Stimulated activated CD8-positive, alpha-beta memory T cell treated with anti-CD3 and anti-CD28 coated beads, Interleukin-4, amount 100 ng/mL, for 4 hours (primary cell): ENCODE results near the gene IGF1R.

ENCODE experiments used
- DNase-seq, 2 donors: peaks; one replicate each; pipeline ENCODE4 v3.0.0-alpha.2; 2020; ENCODE audit warnings: low read depth in 2 of 2, low spot score in 1 of 2

Gene IGF1R

GRCh38 chr15:98703126-98703685 is 54.9 kb downstream of the IGF1R start:
- no peak for DNase-seq

GRCh38 chr15:98705070-98705469 is 56.7 kb downstream of the IGF1R start:
- DNase-seq: no peak

- no peak for DNase-seq
Measured at GRCh38 chr15:98706387-98706786, 58.0 kb downstream of the IGF1R start.

- DNase-seq: no peak
Measured at GRCh38 chr15:98706986-98707385, 58.6 kb downstream of the IGF1R start.

GRCh38 chr15:98708037-98708590 is 59.8 kb downstream of the IGF1R start:
- DNase-seq: no peak

GRCh38 chr15:98711810-98712209 is 63.5 kb downstream of the IGF1R start:
- DNase-seq: no peak

GRCh38 chr15:98712845-98713584 is 64.7 kb downstream of the IGF1R start:
- no peak for DNase-seq

GRCh38 chr15:98713585-98714001 is 65.3 kb downstream of the IGF1R start:
- DNase-seq: no peak

- no peak for DNase-seq
Measured at GRCh38 chr15:98714922-98715321, 66.6 kb downstream of the IGF1R start.

GRCh38 chr15:98715401-98715800 is 67.1 kb downstream of the IGF1R start:
- DNase-seq: no peak

- no peak for DNase-seq
Measured at GRCh38 chr15:98715890-98716443, 67.6 kb downstream of the IGF1R start.

- no peak for DNase-seq
Measured at GRCh38 chr15:98717371-98717770, 69.0 kb downstream of the IGF1R start.

GRCh38 chr15:98717942-98718341 is 69.6 kb downstream of the IGF1R start:
- no peak for DNase-seq

- DNase-seq: no peak
Measured at GRCh38 chr15:98718426-98719136, 70.2 kb downstream of the IGF1R start.

GRCh38 chr15:98719137-98719740 is 70.9 kb downstream of the IGF1R start:
- DNase-seq: no peak

GRCh38 chr15:98720031-98720430 is 71.7 kb downstream of the IGF1R start:
- no peak for DNase-seq

GRCh38 chr15:98720577-98721565 is 72.5 kb downstream of the IGF1R start:
- DNase-seq: no peak

GRCh38 chr15:98722209-98722608 is 73.9 kb downstream of the IGF1R start:
- no peak for DNase-seq

- DNase-seq: no peak
Measured at GRCh38 chr15:98722645-98723044, 74.3 kb downstream of the IGF1R start.

- no peak for DNase-seq
Measured at GRCh38 chr15:98723195-98723594, 74.9 kb downstream of the IGF1R start.
